Spleen (tissue), 11 donors: ENCODE data around the gene ARID3A. TPM values are rescaled to one million over a fixed set of nuclear protein-coding genes. Genes with fewer than 3 reads are reported as not detected.

ENCODE experiments used
- DNase-seq: peaks from one replicate; pipeline ENCODE4 v3.0.0-alpha.2; 2020
- H3K27ac ChIP-seq, 8 donors: fragments of 200-600 bp; sonication (generic) in 7 of 8; 1 replicate in 4 of 8; 2 replicates in 4 of 8; pipeline versions ENCODE4 v1.5.0 to v1.8.0; 2016 to 2021; ENCODE audit warnings: inconsistent platforms in 4 of 8, mild to moderate bottlenecking in 4 of 8, moderate library complexity in 1 of 8
- H3K27me3 ChIP-seq, 7 donors: fragments of 200-600 bp; sonication (generic) in 6 of 7; replicated peaks in 1 of 7; 1 replicate in 4 of 7; 2 replicates in 3 of 7; pipeline versions ENCODE4 v1.5.0 to v1.8.0; 2016 to 2021; ENCODE audit warnings: inconsistent platforms in 3 of 7, mild to moderate bottlenecking in 1 of 7
- H3K36me3 ChIP-seq, 6 donors: fragments of 200-600 bp; sonication (generic) in 5 of 6; 1 replicate in 4 of 6; 2 replicates in 2 of 6; pipeline versions ENCODE4 v1.5.0 to v1.8.0; 2016 to 2021; ENCODE audit warnings: inconsistent platforms in 2 of 6
- H3K4me1 ChIP-seq, 6 donors: fragments of 200-600 bp; sonication (generic) in 5 of 6; 1 replicate in 3 of 6; 2 replicates in 3 of 6; pipeline versions ENCODE4 v1.5.0 to v1.8.0; 2016 to 2021; ENCODE audit warnings: inconsistent platforms in 3 of 6
- H3K4me3 ChIP-seq, 8 donors: fragments of 200-600 bp; sonication (generic) in 7 of 8; 1 replicate in 4 of 8; 2 replicates in 4 of 8; pipeline versions ENCODE4 v1.5.0 to v1.8.0; 2016 to 2021; ENCODE audit warnings: inconsistent platforms in 4 of 8, mild to moderate bottlenecking in 4 of 8, moderate library complexity in 2 of 8
- H3K9me3 ChIP-seq, 8 donors: fragments of 200-600 bp; sonication (generic) in 7 of 8; 1 replicate in 4 of 8; 2 replicates in 4 of 8; pipeline versions ENCODE4 v1.5.0 to v1.8.0; 2016 to 2021; ENCODE audit warnings: inconsistent platforms in 4 of 8
- CTCF ChIP-seq, 11 experiments: fragments of 200-600 bp in 7 of 11; fragments of 450-650 bp in 4 of 11; sonication (generic) in 4 of 11; IDR thresholded peaks in 8 of 11; conservative IDR thresholded peaks in 3 of 11; 1 replicate in 7 of 11; 2 replicates in 4 of 11; pipeline versions ENCODE4 v1.4.0 to v1.8.0; 2016 to 2021; ENCODE audit warnings: antibody characterized with exemption in 11 of 11, inconsistent platforms in 4 of 11, mild to moderate bottlenecking in 1 of 11
- POLR2A ChIP-seq, 3 donors: fragments of 450-650 bp; IDR thresholded peaks; one replicate each; pipeline ENCODE4 v1.5.1; 2017; ENCODE audit warnings: antibody characterized with exemption in 3 of 3, mild to moderate bottlenecking in 1 of 3
- POLR2AphosphoS5 ChIP-seq, 3 donors: sonication (generic); formaldehyde crosslinking; IDR thresholded peaks; one replicate each; pipeline ENCODE4 v1.5.1; 2017; ENCODE audit warnings: antibody characterized with exemption in 3 of 3
- WGBS, 5 donors: extraction: QIAGEN DNeasy Blood & Tissue Kit in 3 of 5; methylation state at CpG; one replicate each; pipeline versions ENCODE4 v1.1.5 to v1.1.7; 2013 to 2018; 5-methylcytosine and 5-hydroxymethylcytosine counted together
- intact Hi-C: fragments of 100-400 bp; cut with DNase I; formaldehyde crosslinking; loops from one replicate; pipeline ENCODE4 v1.15.0; 2023; ENCODE audit warnings: low total_unique reads
- polyA plus RNA-seq, 3 donors: library from polyadenylated mRNA; stranded (reverse); fragments of 200-250 nt; gene quantifications; one replicate each; pipeline ENCODE4 v1.2.1, GENCODE V29; 2013
- total RNA-seq, 7 donors: library from RNA; depleted of rRNA in 3 of 7; stranded (reverse); fragments of >200 nt in 3 of 7; fragmentation: NEBNext Ultra II Directional in 4 of 7; extraction: Animal tissue kit (Norgen Biotek cat#: 25700) in 4 of 7; gene quantifications; one replicate each; pipeline versions ENCODE4 v1.1.0 to v1.2.1, GENCODE V29; 2016 to 2021
- donor health status: healthy with polysubstance abuse.
- donor health status: DM: no; HTN: no; CAD: no; lungs with moderate emphysema.
- donor health status: DM: no; HTN: no; CAD: no.
- donor health status: Bipolar disorder and iron deficiency.
- donor health status: healthy.
- donor health status: DM: no; HTN: no; CAD: no.
- donor health status: DM: yes; HTN: yes; CAD: no.

ARID3A gene
- total and polyA plus RNA-seq, 10 donors: 2.5 to 42.5 (median 17.7) TPM

GRCh38 chr19:943551-944170 is 17.8 kb downstream of the ARID3A start:
- intact Hi-C loops: no loop called here
- no peak overlapping the region for H3K27ac ChIP-seq
- 93 to 98% (median 97%) methylated on average over 8 to 17 of the region's 17 CpGs for WGBS, 5 donors
- peaks cover 11 to 86% (median 56%) of the 10 kb centered on the region in 6 donors for H3K4me1 ChIP-seq
- peaks cover 0 to 5% (median 0%) of the 10 kb centered on the region in 8 donors for H3K9me3 ChIP-seq
- DNase-seq: no peak
- no peak overlapping the region for H3K4me3 ChIP-seq
- H3K36me3 ChIP-seq: peaks cover 0 to 53% (median 0%) of the 10 kb centered on the region in 6 donors
- no peak for TF ChIP-seq POLR2A (IDR thresholded peaks at IDR 0.05)
- TF ChIP-seq POLR2AphosphoS5 (IDR thresholded peaks at IDR 0.05): no peak
- TF ChIP-seq CTCF (IDR thresholded peaks at IDR 0.05 in 8 of 11, conservative IDR thresholded peaks at IDR 0.05 in 3 of 11): no peak
- no peaks in the 10 kb centered on the region for H3K27me3 ChIP-seq

- Histone ChIP-seq H3K4me1 (peaks cover 11 to 86% (median 61%) of the 10 kb centered on the region in 6 donors), H3K27ac (no peak overlapping the region), H3K27me3 (no peaks in the 10 kb centered on the region), H3K4me3 (no peak overlapping the region), H3K9me3 (peaks cover 0 to 5% (median 0%) of the 10 kb centered on the region in 8 donors), H3K36me3 (peaks cover 0 to 51% (median 0%) of the 10 kb centered on the region in 6 donors)
- TF ChIP-seq POLR2A (IDR thresholded peaks at IDR 0.05): no peak
- TF ChIP-seq POLR2AphosphoS5 (IDR thresholded peaks at IDR 0.05): peak in 1 of 3 donors; percentile 58
- no peak for TF ChIP-seq CTCF (IDR thresholded peaks at IDR 0.05 in 8 of 11, conservative IDR thresholded peaks at IDR 0.05 in 3 of 11)
- intact Hi-C loops: no loop called here
- DNase-seq: no peak
- WGBS, 5 donors: 75 to 87% (median 80%) methylated on average over 11 to 27 of the region's 27 CpGs
Measured at GRCh38 chr19:944171-944567, 18.3 kb downstream of the ARID3A start.

GRCh38 chr19:944663-945241 is 18.9 kb downstream of the ARID3A start:
- H3K4me1 ChIP-seq: peaks cover 11 to 86% (median 65%) of the 10 kb centered on the region in 6 donors
- intact Hi-C loops: no loop called here
- H3K4me3 ChIP-seq: no peak overlapping the region
- no peaks in the 10 kb centered on the region for H3K27me3 ChIP-seq
- no peak overlapping the region for H3K27ac ChIP-seq
- 76 to 83% (median 78%) methylated on average over 19 to 22 of the region's 22 CpGs for WGBS, 5 donors
- peaks cover 0 to 5% (median 0%) of the 10 kb centered on the region in 8 donors for H3K9me3 ChIP-seq
- peaks cover 0 to 45% (median 0%) of the 10 kb centered on the region in 6 donors for H3K36me3 ChIP-seq
- TF ChIP-seq POLR2AphosphoS5 (IDR thresholded peaks at IDR 0.05) (no peak), CTCF (IDR thresholded peaks at IDR 0.05 in 8 of 11, conservative IDR thresholded peaks at IDR 0.05 in 3 of 11) (no peak), POLR2A (IDR thresholded peaks at IDR 0.05) (no peak)
- DNase-seq: no peak
